Panc1 (cell line): ENCODE results near the gene UHRF2. TPM values are rescaled to one million over a fixed set of nuclear protein-coding genes. Genes with fewer than 3 reads are reported as not detected.
"Not testable (repeated sequence)": the region's sequence is repeated elsewhere in the genome, so short reads cannot be mapped to it uniquely, and the experiment has no call there.

Source experiments
- ATAC-seq: fragments of 200-7000 bp; cut with Tn5 transposase; 2 replicates; pipeline ENCODE4 v1.9.1; 2020; ENCODE audit warnings: mild to moderate bottlenecking, moderate library complexity
- BruUV-seq: library from RNA; stranded (reverse); fragments of 400-500 nt; replicated peaks from 2 replicates; lab custom pipeline; 2021; lab: Mats Ljungman, UMichigan
- CTCF ChIA-PET: fragments of 300-600 bp; sonication (Branson Sonifier 250); formaldehyde crosslinking; loops from one replicate; lab custom pipeline; 2022; ENCODE audit warnings: antibody characterized with exemption; lab: Charles Lee
- POLR2A ChIA-PET: fragments of 300-600 bp; sonication (Branson Sonifier 250); formaldehyde crosslinking; loops from one replicate; lab custom pipeline; 2022; ENCODE audit warnings: antibody characterized with exemption; lab: Charles Lee
- DNase-seq: peaks from one replicate; pipeline ENCODE4 v3.0.0-alpha.2; 2010; ENCODE audit warnings: low read depth, low spot score
- H3K27ac ChIP-seq: 2 replicates; pipeline ENCODE4 v1.5.1; 2011; ENCODE audit warnings: mild to moderate bottlenecking, low read length, inconsistent platforms
- H3K27me3 ChIP-seq: fragments of 200-500 bp; sonication (Bioruptor generic); 2 replicates; pipeline ENCODE4 v1.6.0; 2014; ENCODE audit warnings: low read length, inconsistent platforms; ENCODE audit not compliant: control insufficient read depth, insufficient read depth
- H3K36me3 ChIP-seq: fragments of 200-500 bp; sonication (Bioruptor generic); 2 replicates; pipeline ENCODE4 v1.5.1; 2014; ENCODE audit warnings: inconsistent platforms, mild to moderate bottlenecking, low read length, moderate library complexity; ENCODE audit not compliant: control insufficient read depth, insufficient read depth
- H3K4me1 ChIP-seq: 2 replicates; pipeline ENCODE4 v1.5.1; 2011; ENCODE audit warnings: inconsistent platforms, mild to moderate bottlenecking, low read length, moderate library complexity; ENCODE audit not compliant: control insufficient read depth, insufficient read depth
- H3K4me3 ChIP-seq, 2 experiments: 2 replicates each; pipeline ENCODE4 v1.5.1; 2011 to 2012; ENCODE audit warnings: low read depth in 2 of 2, low read length in 2 of 2, mild to moderate bottlenecking in 2 of 2, inconsistent platforms in 1 of 2, moderate library complexity in 1 of 2
- H3K9me3 ChIP-seq: fragments of 200-500 bp; sonication (Bioruptor generic); 2 replicates; pipeline ENCODE4 v1.5.1; 2014; ENCODE audit warnings: low read depth, mild to moderate bottlenecking, inconsistent platforms, low read length, moderate library complexity; ENCODE audit not compliant: control insufficient read depth, insufficient read depth
- CTCF ChIP-seq: fragments of 450-650 bp; IDR thresholded peaks from 2 replicates; pipeline ENCODE4 v1.5.1; 2017; ENCODE audit warnings: mild to moderate bottlenecking
- POLR2AphosphoS5 ChIP-seq: IDR thresholded peaks from 2 replicates; pipeline ENCODE4 v1.6.1; 2012; ENCODE audit warnings: mild to moderate bottlenecking, low read depth, low read length, moderate library complexity
- REST ChIP-seq, 2 experiments: IDR thresholded peaks; 2 replicates each; pipeline ENCODE4 v1.6.1; 2011 to 2012; ENCODE audit warnings: low read depth in 2 of 2, control low read depth in 1 of 2, low read length in 1 of 2, mild to moderate bottlenecking in 1 of 2, moderate library complexity in 1 of 2; ENCODE audit not compliant: insufficient read depth in 1 of 2
- SIN3A ChIP-seq: IDR thresholded peaks from 2 replicates; pipeline ENCODE4 v1.6.1; 2012; ENCODE audit warnings: low read depth, mild to moderate bottlenecking, low read length, moderate library complexity, borderline replicate concordance; ENCODE audit not compliant: insufficient read depth
- TCF7L2 ChIP-seq: IDR thresholded peaks from 2 replicates; pipeline ENCODE4 v1.6.1; 2011; ENCODE audit warnings: mild to moderate bottlenecking, low read depth, low read length, inconsistent platforms
- in situ Hi-C: cut with HindIII; loops from 2 replicates; pipeline ENCODE4 v1.10.0; 2016; ENCODE audit warnings: low sequenced_read_pairs, low pct_unique_long_range_greater_than_20kb
- intact Hi-C: fragments of 100-400 bp; cut with micrococcal nuclease; formaldehyde crosslinking; loops from one replicate; pipeline ENCODE4 v1.10.0; 2022; ENCODE audit not compliant: unreplicated experiment
- total RNA-seq: library from RNA; stranded (reverse); gene quantifications from one replicate; pipeline ENCODE4 v1.2.1, GENCODE V29; 2021; ENCODE audit not compliant: unreplicated experiment

Gene UHRF2
- total RNA-seq, 1 experiment from 2014 or later: 17.2 TPM

GRCh38 chr9:6368831-6369230 is 44.2 kb upstream of the UHRF2 start:
- Histone ChIP-seq H3K9me3 (no peaks in the 10 kb centered on the region), H3K4me1 (no peaks in the 10 kb centered on the region), H3K36me3 (no peaks in the 10 kb centered on the region), H3K27me3 (no peaks in the 10 kb centered on the region), H3K27ac (no peak overlapping the region), H3K4me3 (no peak overlapping the region)
- in situ Hi-C loops (no loop called here), intact Hi-C loops (no loop called here)
- ATAC-seq (no peak), DNase-seq (no peak)
- POLR2A ChIA-PET: no interaction called here
- TF ChIP-seq SIN3A (no peak), REST (IDR thresholded peaks at IDR 0.05; ENCODE audit: insufficient read depth in 1 of 2, low read depth in 2 of 2, low read length in 1 of 2) (no peak), POLR2AphosphoS5 (no peak), TCF7L2 (no peak), CTCF (no peak)
- BruUV-seq: no TSS peak
- CTCF ChIA-PET: no interaction called here

DNA sequence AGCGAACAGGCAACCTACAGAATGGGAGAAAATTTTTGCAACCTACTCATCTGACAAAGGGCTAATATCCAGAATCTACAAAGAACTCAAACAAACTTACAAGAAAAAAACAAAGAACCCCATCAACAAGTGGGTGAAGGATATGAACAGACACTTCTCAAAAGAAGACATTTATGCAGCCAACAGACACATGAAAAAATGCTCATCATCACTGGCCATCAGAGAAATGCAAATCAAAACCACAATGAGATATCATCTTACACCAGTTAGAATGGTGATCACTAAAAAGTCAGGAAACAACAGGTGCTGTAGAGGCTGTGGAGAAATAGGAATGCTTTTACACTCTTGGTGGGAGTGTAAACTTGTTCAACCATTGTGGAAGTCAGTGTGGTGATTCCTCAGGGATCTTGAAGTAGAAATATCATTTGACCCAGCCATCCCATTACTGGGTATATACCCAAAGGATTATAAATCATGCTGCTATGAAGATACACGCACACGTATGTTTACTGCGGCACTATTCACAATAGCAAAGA is 31.5 kb upstream of the UHRF2 start:
- H3K36me3 ChIP-seq, H3K4me1 ChIP-seq, CTCF ChIA-PET, H3K27me3 ChIP-seq, H3K27ac ChIP-seq, intact Hi-C loops, in situ Hi-C loops, H3K4me3 ChIP-seq, ATAC-seq, H3K9me3 ChIP-seq, POLR2A ChIA-PET, BruUV-seq, DNase-seq: not testable (repeated sequence)

DNA sequence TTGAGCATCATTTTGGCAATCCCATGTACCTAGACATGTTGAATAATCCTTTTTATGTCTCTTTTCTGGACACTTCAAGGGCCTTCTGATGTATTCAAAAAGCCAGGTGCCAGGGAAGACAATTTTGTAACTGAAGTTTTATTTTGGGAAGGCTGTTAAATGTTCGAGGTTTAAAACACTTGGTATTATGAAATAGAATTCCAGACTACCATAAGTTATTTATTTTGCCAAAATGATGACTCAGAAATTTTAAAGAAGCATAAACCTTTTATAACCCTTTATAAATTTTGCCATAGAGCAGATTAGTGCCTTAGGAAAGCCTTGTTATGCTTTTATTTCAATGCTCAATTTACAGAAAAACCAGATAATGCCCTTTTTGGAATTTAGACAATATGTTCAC is 30.3 kb upstream of the UHRF2 start:
- Histone ChIP-seq H3K4me3 (no peak overlapping the region), H3K36me3 (no peaks in the 10 kb centered on the region), H3K4me1 (no peaks in the 10 kb centered on the region), H3K9me3 (no peaks in the 10 kb centered on the region), H3K27me3 (no peaks in the 10 kb centered on the region), H3K27ac (no peak overlapping the region)
- in situ Hi-C loops: no loop called here
- BruUV-seq: no TSS peak
- intact Hi-C loops: no loop called here
- ATAC-seq (no peak), DNase-seq (no peak)
- ChIA-PET POLR2A (no interaction called here), CTCF (no interaction called here)
- TF ChIP-seq POLR2AphosphoS5: no peak
- TF ChIP-seq SIN3A: no peak
- TF ChIP-seq TCF7L2: no peak
- TF ChIP-seq CTCF: no peak
- TF ChIP-seq REST (IDR thresholded peaks at IDR 0.05; ENCODE audit: insufficient read depth in 1 of 2, low read depth in 2 of 2, low read length in 1 of 2): no peak
